ENCODE results near the gene KIRREL3.

- TF ChIP-seq, protein P1, sequence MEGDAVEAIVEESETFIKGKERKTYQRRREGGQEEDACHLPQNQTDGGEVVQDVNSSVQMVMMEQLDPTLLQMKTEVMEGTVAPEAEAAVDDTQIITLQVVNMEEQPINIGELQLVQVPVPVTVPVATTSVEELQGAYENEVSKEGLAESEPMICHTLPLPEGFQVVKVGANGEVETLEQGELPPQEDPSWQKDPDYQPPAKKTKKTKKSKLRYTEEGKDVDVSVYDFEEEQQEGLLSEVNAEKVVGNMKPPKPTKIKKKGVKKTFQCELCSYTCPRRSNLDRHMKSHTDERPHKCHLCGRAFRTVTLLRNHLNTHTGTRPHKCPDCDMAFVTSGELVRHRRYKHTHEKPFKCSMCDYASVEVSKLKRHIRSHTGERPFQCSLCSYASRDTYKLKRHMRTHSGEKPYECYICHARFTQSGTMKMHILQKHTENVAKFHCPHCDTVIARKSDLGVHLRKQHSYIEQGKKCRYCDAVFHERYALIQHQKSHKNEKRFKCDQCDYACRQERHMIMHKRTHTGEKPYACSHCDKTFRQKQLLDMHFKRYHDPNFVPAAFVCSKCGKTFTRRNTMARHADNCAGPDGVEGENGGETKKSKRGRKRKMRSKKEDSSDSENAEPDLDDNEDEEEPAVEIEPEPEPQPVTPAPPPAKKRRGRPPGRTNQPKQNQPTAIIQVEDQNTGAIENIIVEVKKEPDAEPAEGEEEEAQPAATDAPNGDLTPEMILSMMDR (IDR thresholded peaks at IDR 0.05; ENCODE audit: insufficient read depth, low read length, poor library complexity, severe bottlenecking): no peak
- TF ChIP-seq EZH2phosphoT487 (conservative IDR thresholded peaks at IDR 0.05; ENCODE audit: low read length): no peak
These were observed 170.9 kb downstream of the KIRREL3 start for GRCh38 chr11:126829716-126830115.

All from SU-DHL-6 (cell line).